Transverse colon (tissue), 4 donors: ENCODE data around the gene PTTG2. TPM values are rescaled to one million over a fixed set of nuclear protein-coding genes. Genes with fewer than 3 reads are reported as not detected.

ENCODE experiments used
- DNase-seq: peaks from one replicate; pipeline ENCODE4 v3.0.0-alpha.2; 2019
- H3K27ac ChIP-seq, 4 donors: fragments of 200-600 bp; sonication (generic); 2 replicates each; pipeline ENCODE4 v1.5.1; 2016 to 2018; ENCODE audit warnings: inconsistent platforms in 4 of 4
- H3K27me3 ChIP-seq: fragments of 200-600 bp; sonication (generic); 2 replicates; pipeline ENCODE4 v1.5.1; 2017; ENCODE audit warnings: inconsistent platforms
- H3K36me3 ChIP-seq, 4 donors: fragments of 200-600 bp; sonication (generic); 2 replicates each; pipeline ENCODE4 v1.5.1; 2017 to 2019; ENCODE audit warnings: inconsistent platforms in 4 of 4
- H3K4me1 ChIP-seq, 4 donors: fragments of 200-600 bp; sonication (generic); 2 replicates each; pipeline ENCODE4 v1.5.1; 2017 to 2020; ENCODE audit warnings: inconsistent platforms in 4 of 4
- H3K4me3 ChIP-seq, 4 donors: fragments of 200-600 bp; sonication (generic); 1 replicate in 1 of 4; 2 replicates in 3 of 4; pipeline versions ENCODE4 v1.5.1 to v1.6.1; 2017 to 2019; ENCODE audit warnings: inconsistent platforms in 4 of 4
- H3K9me3 ChIP-seq, 2 donors: fragments of 200-600 bp; sonication (generic); 2 replicates each; pipeline ENCODE4 v1.5.1; 2017 to 2019; ENCODE audit warnings: inconsistent platforms in 2 of 2
- CTCF ChIP-seq, 5 experiments: fragments of 200-600 bp in 3 of 5; fragments of 450-650 bp in 2 of 5; sonication (generic) in 3 of 5; IDR thresholded peaks; 1 replicate in 2 of 5; 2 replicates in 3 of 5; pipeline ENCODE4 v1.5.1; 2016 to 2017; ENCODE audit warnings: antibody characterized with exemption in 5 of 5, inconsistent platforms in 3 of 5, mild to moderate bottlenecking in 2 of 5, moderate library complexity in 1 of 5
- EP300 ChIP-seq: sonication (generic); formaldehyde crosslinking; IDR thresholded peaks from one replicate; pipeline ENCODE4 v1.6.1; 2017; ENCODE audit warnings: antibody characterized with exemption, low read depth
- POLR2A ChIP-seq: fragments of 450-650 bp; IDR thresholded peaks from one replicate; pipeline ENCODE4 v1.6.1; 2016; ENCODE audit warnings: antibody characterized with exemption, mild to moderate bottlenecking, moderate library complexity
- POLR2AphosphoS5 ChIP-seq, 3 donors: sonication (generic); formaldehyde crosslinking; IDR thresholded peaks; one replicate each; pipeline ENCODE4 v1.6.1; 2016; ENCODE audit warnings: antibody characterized with exemption in 3 of 3
- WGBS, 2 donors: methylation state at CpG; one replicate each; pipeline ENCODE4 v1.1.5; 2018; ENCODE audit warnings: low coverage in 1 of 2; 5-methylcytosine and 5-hydroxymethylcytosine counted together
- in situ Hi-C, 4 donors: fragments of 200-750 bp; cut with MboI; loops; one replicate each; pipeline versions ENCODE4 v1.15.0 to v1.15.1; 2017; ENCODE audit warnings: low sequenced_read_pairs in 3 of 4, low pct_ligation_motif_present in 1 of 4, low pct_unique_long_range_greater_than_20kb in 1 of 4
- intact Hi-C: fragments of 100-400 bp; cut with DNase I; formaldehyde crosslinking; loops from one replicate; pipeline ENCODE4 v1.15.1; 2023; ENCODE audit warnings: low total_unique reads
- total RNA-seq, 4 donors: library from RNA; depleted of rRNA; stranded (reverse); fragments of >200 nt; gene quantifications; one replicate each; pipeline ENCODE4 v1.1.0, GENCODE V29; 2016

PTTG2 gene
- total RNA-seq = 1 to 10 TPM in 2 of 4 donors, not detected in 2; 2.6 to 3.8 TPM

DNA sequence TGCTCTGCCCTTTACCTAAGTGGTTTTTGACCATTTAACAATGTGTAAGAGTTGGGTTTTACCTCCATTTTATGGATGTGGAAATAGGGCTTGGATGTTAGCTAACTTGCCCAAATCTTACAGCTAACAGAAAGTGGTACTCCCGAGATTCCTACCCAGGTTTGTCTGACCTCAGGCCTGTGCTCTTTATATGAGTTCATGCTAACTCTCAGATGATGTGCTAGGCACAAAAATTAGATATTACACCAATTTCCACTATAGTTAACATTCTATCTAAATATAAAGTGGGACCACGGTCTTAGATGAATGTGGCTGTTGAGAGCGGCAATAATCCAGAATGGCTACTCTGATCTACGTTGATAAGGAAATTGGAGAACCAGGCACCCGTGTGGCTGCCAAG, at the start of gene PTTG2:
TSS of gene PTTG2 (plus strand) at position 301 of the 400 bp plus-strand sequence. CDS start at position 338, 37 bp downstream.
- intact Hi-C loops = no loop called here
- 91 to 93% methylated on average over 4 to 5 of the region's 5 CpGs for WGBS, 2 donors

DNA sequence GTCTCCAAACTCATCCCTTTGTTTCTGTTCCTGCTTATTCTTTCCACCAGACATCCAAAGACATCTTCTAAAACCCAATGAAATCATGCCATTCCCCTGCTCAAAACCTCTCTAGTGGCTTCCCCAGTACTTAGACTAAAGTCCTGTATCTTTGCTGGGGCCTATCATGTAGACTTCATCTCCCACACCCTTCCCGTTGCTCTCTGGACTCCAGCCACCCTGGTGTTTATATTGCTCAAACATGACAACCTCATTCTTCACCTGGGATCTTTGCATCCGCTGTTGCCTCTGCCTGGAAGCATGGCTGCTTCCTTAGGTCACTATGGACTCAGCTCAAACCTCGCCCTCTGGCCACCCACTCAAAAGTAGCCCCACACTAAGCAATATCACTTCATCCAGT, 45.7 kb upstream of the PTTG2 start:
- no peak overlapping the region for H3K27ac ChIP-seq
- peaks cover 0 to 2% (median under 1%) of the 10 kb centered on the region in 4 donors for H3K4me1 ChIP-seq
- no peak for TF ChIP-seq POLR2A
- no peak for TF ChIP-seq POLR2AphosphoS5 (IDR thresholded peaks at IDR 0.05)
- TF ChIP-seq CTCF (IDR thresholded peaks at IDR 0.05) = no peak
- TF ChIP-seq EP300 = no peak
- H3K27me3 ChIP-seq = no peaks in the 10 kb centered on the region
- H3K36me3 ChIP-seq = no peaks in the 10 kb centered on the region
- intact Hi-C loops = no loop called here
- no peak for DNase-seq
- no peaks in the 10 kb centered on the region for H3K9me3 ChIP-seq
- no peak overlapping the region for H3K4me3 ChIP-seq
- in situ Hi-C loops = no loop called here
- 67 to 75% methylated on average over 3 of the region's 3 CpGs for WGBS, 2 donors

More for the DNA sequence above, at the start of gene PTTG2:
- DNase-seq = no peak
- Histone ChIP-seq H3K27ac (no peak within 1 kb of the TSS), H3K4me3 (no peak within 1 kb of the TSS), H3K9me3 (no peaks in the 10 kb centered on the region), H3K4me1 (peaks cover 0 to 3% (median 1%) of the 10 kb centered on the region in 4 donors), H3K27me3 (no peaks in the 10 kb centered on the region), H3K36me3 (no peaks in the 10 kb centered on the region)
- in situ Hi-C loops = no loop called here
- TF ChIP-seq CTCF (IDR thresholded peaks at IDR 0.05) (no peak), EP300 (no peak), POLR2A (no peak), POLR2AphosphoS5 (IDR thresholded peaks at IDR 0.05) (no peak)

- no peak overlapping the region for H3K4me3 ChIP-seq
- H3K4me1 ChIP-seq = no peaks in the 10 kb centered on the region
- no peaks in the 10 kb centered on the region for H3K27me3 ChIP-seq
- TF ChIP-seq CTCF (IDR thresholded peaks at IDR 0.05) (no peak), EP300 (no peak), POLR2A (no peak), POLR2AphosphoS5 (IDR thresholded peaks at IDR 0.05) (no peak)
- WGBS, 2 donors = 74 to 84% methylated on average over 5 to 7 of the region's 7 CpGs
- H3K27ac ChIP-seq = no peak overlapping the region
- in situ Hi-C loops (no loop called here), intact Hi-C loops (no loop called here)
- no peaks in the 10 kb centered on the region for H3K9me3 ChIP-seq
- H3K36me3 ChIP-seq = no peaks in the 10 kb centered on the region
- DNase-seq = no peak
Observed at GRCh38 chr4:37917388-37917787, 42.8 kb upstream of the PTTG2 start.

DNA sequence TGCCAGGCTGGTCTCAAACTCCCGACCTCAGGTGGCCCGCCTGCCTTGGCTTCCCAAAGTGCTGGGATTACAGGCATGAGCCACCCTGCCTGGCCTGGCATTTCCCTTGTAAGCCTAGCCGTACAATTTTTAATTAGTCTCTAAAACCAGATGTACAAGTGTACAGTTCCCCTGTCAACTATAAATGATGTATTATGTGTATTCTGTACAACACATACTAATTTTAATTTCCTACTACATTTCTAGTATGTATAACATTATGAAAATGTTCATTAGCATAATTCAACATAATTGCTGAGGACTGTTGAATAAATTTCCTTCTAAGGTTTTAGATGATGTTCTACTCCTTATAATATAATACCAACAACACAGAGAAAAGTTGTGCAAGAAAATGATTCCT, 41.5 kb upstream of the PTTG2 start:
- DNase-seq = no peak
- Histone ChIP-seq H3K9me3 (no peaks in the 10 kb centered on the region), H3K27me3 (no peaks in the 10 kb centered on the region), H3K4me3 (no peak overlapping the region), H3K36me3 (no peaks in the 10 kb centered on the region), H3K27ac (no peak overlapping the region), H3K4me1 (no peaks in the 10 kb centered on the region)
- intact Hi-C loops (no loop called here), in situ Hi-C loops (no loop called here)
- WGBS, 2 donors = 83 to 90% methylated on average over 1 to 3 of the region's 3 CpGs
- TF ChIP-seq EP300 (no peak), CTCF (IDR thresholded peaks at IDR 0.05) (no peak), POLR2A (no peak), POLR2AphosphoS5 (IDR thresholded peaks at IDR 0.05) (no peak)
